Fibroblast of mammary gland (primary cell): ENCODE data around the gene MPZL2.

Experiments used
- DNase-seq: peaks from one replicate; pipeline ENCODE4 v3.0.0-alpha.2; 2010; ENCODE audit warnings: low read depth
- H3K4me3 ChIP-seq: 2 replicates; pipeline ENCODE4 v1.5.1; 2011; ENCODE audit warnings: low read depth, mild to moderate bottlenecking, low read length, moderate library complexity; ENCODE audit not compliant: control insufficient read depth
- TF ChIP-seq, protein P1 (sequence below): conservative IDR thresholded peaks from 2 replicates; pipeline ENCODE4 v1.5.1; 2011; ENCODE audit warnings: low read depth, low read length, inconsistent platforms; ENCODE audit not compliant: control insufficient read depth, insufficient read depth

Gene MPZL2

DNA sequence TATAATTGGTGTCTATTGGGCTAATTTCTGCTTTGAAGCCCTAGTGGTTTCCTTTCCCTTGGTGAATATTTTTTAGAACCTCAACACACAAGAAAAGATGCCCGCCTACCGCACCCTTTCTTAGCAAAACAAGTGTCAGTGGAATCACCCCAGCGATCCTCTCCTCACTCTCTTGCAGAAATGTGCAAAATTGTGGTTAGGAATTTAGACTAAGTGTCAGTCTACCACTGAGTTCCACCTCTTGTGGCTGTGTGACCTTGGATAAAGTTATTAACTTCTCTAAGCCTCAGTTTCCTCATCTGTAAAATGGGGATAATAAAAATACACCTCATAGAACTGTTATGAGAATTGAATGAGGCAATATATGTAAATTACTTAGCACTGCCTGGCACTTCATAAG, 34.0 kb downstream of the MPZL2 start:
- TF ChIP-seq, protein P1, sequence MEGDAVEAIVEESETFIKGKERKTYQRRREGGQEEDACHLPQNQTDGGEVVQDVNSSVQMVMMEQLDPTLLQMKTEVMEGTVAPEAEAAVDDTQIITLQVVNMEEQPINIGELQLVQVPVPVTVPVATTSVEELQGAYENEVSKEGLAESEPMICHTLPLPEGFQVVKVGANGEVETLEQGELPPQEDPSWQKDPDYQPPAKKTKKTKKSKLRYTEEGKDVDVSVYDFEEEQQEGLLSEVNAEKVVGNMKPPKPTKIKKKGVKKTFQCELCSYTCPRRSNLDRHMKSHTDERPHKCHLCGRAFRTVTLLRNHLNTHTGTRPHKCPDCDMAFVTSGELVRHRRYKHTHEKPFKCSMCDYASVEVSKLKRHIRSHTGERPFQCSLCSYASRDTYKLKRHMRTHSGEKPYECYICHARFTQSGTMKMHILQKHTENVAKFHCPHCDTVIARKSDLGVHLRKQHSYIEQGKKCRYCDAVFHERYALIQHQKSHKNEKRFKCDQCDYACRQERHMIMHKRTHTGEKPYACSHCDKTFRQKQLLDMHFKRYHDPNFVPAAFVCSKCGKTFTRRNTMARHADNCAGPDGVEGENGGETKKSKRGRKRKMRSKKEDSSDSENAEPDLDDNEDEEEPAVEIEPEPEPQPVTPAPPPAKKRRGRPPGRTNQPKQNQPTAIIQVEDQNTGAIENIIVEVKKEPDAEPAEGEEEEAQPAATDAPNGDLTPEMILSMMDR, result no peak
- DNase-seq, result no peak
- H3K4me3 ChIP-seq, result no peak overlapping the region

DNA sequence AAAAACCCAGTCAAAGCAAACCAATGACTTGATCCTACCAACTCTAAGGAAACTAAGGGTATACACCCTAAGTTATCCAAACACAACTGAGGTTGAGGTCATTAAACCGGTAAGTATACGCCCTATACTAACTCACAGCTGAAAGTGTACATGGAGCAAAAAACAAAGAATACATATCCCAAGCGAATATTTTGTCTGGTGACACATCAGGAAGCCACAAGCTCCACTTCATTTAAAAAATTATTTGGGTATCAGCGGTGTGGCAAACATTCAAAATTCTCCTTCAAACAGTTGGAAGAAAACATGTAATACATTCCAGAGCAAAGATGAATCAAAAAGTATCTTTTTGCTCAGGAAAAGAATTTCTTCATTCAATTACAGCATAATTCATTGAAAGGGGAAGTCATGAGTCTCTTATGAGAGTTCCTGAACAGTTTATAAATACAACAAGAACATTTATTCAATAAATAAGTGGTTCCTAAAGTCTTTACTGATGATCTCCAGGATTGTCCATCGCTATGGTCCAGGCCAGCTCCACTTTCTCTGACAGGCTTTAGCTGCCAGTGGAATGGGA, 34.7 kb downstream of the MPZL2 start:
- H3K4me3 ChIP-seq, result no peak overlapping the region
- TF ChIP-seq, protein P1, result no peak
- no peak for DNase-seq

DNA sequence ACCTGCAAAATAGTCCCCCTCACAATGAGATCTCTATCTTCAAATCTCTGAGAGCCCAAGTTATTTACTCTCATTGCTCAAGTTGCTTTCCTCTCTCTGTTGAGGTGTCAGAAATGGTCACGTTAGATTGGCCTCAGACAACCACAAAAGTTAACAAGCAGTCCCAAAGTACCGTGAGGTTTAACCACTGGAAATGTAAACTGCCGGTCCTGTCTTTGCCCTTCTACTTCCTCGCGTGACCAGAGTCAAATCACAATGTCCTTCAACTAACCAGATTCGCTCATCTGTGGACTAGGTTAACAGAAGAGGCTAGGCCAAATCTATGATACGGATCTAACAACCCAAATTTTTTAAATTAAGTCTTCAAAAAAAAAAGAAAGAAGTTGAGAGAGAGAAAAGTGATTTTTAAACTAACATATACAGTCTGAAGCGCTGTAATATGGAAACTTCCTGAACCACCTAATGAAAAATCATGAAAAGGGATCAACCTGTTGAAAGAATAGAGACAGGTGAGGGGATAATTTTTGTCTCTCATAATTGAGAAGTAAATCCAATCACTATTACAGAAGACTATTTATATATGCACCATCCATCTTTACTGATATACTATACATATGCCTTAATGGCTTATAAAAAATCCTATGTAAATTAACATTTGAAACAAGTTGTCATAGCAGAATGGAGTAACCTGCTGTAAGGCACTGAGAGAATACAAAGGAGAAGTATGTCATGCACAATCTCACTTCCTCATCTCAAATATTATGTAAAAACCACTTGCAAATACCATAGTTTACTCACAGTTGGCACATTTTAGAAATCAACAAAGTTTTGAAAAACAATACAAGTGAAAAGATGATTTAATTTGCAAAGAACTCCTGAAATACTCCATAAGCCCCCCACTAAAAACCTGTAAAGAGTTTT, 36.0 kb downstream of the MPZL2 start:
- DNase-seq, result no peak
- no peak overlapping the region for H3K4me3 ChIP-seq
- TF ChIP-seq, protein P1, result no peak

DNA sequence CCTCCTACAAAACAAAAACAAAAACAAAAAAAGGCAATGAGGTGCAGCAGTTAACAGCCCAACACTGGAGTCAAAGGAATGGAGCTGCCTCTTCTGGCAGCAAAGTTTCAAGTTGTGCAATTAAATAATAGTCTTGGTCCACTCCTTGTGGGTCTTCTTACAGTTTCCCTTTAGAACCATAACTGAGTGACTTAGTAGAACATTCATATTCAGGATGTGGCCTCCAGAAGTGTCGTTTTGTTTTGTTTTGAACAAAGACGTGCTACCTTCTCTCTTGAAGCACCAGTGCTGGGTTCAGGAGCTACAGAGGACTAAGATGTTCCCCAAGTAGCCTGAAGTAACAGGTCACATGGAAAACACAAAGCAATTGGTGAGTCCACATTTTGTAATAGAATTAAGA, 37.3 kb downstream of the MPZL2 start:
- no peak overlapping the region for H3K4me3 ChIP-seq
- DNase-seq, result no peak
- TF ChIP-seq, protein P1, result no peak

DNA sequence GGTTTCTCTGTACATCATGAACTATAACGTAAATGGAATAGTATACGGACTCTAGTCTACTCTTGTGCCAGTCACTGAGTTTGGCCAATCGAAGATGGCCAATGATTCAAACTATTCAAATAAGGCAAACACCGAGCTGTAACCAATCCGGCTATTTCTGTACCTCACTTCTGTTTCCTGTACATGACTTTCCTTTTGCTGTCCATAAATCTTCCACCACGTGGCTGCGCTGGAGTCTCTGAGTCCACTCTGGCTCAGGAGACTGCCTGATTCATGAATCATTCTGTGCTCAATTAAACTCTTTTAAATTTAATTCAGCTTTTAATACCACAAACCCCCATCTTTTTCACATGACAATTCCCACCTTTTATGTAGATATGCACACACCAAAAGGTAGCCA, 37.8 kb downstream of the MPZL2 start:
- no peak overlapping the region for H3K4me3 ChIP-seq
- DNase-seq, result peak; percentile 50
- TF ChIP-seq, protein P1, result no peak

DNA sequence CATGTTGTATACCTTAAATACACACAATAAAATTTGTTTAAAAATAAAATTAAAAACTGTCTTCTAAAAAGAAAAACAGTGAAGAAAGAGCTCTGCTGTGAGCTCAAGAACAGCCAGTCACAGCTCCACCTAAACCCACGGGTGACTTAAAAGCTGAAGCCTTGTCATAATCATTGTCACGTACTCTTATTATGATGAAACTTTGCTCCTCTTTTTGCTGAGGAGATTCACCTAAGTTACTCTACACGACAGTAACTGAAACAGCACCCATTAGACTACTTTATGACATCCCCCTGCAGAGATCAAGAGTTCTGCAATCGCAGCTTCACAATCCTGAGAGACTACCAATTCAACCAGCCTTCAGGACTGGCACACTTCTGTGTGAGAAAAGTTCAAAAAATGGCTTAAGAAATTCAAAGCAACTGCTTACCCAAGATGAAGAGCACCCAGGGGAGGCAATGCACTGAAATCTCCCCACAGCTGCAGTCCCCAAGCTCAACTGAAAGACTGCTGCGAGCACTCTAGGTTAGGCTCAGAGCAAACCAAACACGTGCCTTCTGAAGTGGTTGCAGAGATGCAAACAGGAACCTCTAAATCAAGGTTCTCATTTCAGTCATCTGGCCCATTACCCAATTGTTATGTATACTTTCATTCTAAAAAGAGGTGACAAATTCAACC, 39.4 kb downstream of the MPZL2 start, which contains the start of gene JAML:
Gene JAML (minus strand): TSS at position 501 of the 678 bp plus-strand sequence. CDS start 10,145 bp downstream, outside the sequence.
- TF ChIP-seq, protein P1, result no peak
- DNase-seq, result no peak
- H3K4me3 ChIP-seq, result no peak within 1 kb of the TSS
